HL-60 (cell line): ENCODE data around the gene NEAT1.

Experiments used
- CTCF ChIP-seq: IDR thresholded peaks from one replicate; pipeline ENCODE4 v1.5.1; 2011; ENCODE audit warnings: low read length, control low read depth, inconsistent platforms; ENCODE audit not compliant: insufficient read depth
- GABPA ChIP-seq: IDR thresholded peaks from 2 replicates; pipeline ENCODE4 v1.6.1; 2012; ENCODE audit warnings: low read depth
- POLR2AphosphoS5 ChIP-seq: IDR thresholded peaks from 2 replicates; pipeline ENCODE4 v1.6.1; 2012; ENCODE audit warnings: low read depth
- REST ChIP-seq: IDR thresholded peaks from 2 replicates; pipeline ENCODE4 v1.6.1; 2012; ENCODE audit warnings: low read depth; ENCODE audit not compliant: insufficient replicate concordance

GRCh38 chr11:65375012-65375411, 47.6 kb upstream of the NEAT1 start:
- no peak for TF ChIP-seq CTCF
- TF ChIP-seq POLR2AphosphoS5, result no peak
- TF ChIP-seq REST, result no peak
- no peak for TF ChIP-seq GABPA
